GM18526 (cell line): ENCODE results near the gene CYP2A7.
"Not testable (repeated sequence)": the region's sequence is repeated elsewhere in the genome, so short reads cannot be mapped to it uniquely, and the experiment has no call there.

Source experiments
- POLR2A ChIP-seq: IDR thresholded peaks from 3 replicates; pipeline ENCODE4 v1.6.1; 2011; ENCODE audit not compliant: insufficient read length; ENCODE audit errors: extremely low read depth

The CYP2A7 gene

DNA sequence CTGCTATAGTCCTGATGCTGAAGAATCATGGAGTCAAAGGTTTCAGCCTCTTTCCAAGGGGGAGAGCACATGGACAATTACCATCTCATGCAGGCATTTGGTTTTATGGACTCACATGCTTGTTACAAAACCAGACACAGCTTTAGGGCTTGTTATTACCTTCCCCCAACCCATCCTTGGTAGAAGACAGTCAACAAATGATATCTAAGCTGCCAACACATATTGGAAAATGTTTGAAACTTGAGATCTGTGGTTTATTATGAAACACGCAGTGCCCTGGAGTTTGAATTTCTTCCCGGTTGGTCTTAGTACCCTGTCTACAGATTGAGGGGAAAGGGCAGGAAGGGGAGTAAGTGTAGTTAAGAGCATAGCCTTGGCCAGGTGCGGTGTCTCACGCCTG is 19.2 kb downstream of the CYP2A7 start:
- TF ChIP-seq POLR2A = no peak

DNA sequence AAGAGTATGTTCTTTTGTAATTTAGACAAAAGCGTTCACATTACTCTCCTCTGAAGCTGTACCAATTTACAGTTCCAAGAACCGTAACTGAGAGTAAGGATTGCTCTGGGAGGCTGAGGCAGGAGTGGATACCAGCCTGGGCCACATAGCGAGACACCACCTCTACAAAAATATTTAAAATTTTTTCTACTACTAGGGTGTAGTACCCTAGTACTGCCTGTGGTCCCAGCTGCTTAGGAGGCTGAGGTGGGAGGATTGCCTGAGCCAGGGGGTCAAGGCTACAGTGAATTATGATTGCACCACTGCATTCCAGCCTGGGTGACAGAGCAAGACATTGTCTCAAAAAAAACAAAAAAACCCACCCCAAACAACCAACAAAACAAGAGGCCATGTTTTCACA is 19.7 kb downstream of the CYP2A7 start:
- no peak for TF ChIP-seq POLR2A

DNA sequence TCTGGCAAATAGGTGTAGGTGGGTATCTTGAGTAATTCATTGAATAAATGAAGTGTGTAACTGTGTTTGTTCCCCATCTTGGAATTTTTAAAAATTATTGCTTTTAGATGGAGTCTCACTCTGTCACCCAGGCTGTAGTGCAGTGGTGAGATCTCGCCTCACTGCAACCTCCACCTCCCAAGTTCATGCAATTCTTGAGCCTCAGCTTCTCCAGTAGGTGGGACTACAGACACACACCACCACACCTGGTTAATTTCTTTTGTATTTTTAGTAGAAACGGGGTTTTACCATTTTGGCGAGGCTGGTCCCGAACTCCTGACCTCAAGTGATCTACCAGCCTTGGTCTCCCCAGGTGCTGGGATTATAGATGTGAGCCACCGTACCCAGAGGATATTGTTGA is 23.9 kb downstream of the CYP2A7 start:
- TF ChIP-seq POLR2A = no peak

DNA sequence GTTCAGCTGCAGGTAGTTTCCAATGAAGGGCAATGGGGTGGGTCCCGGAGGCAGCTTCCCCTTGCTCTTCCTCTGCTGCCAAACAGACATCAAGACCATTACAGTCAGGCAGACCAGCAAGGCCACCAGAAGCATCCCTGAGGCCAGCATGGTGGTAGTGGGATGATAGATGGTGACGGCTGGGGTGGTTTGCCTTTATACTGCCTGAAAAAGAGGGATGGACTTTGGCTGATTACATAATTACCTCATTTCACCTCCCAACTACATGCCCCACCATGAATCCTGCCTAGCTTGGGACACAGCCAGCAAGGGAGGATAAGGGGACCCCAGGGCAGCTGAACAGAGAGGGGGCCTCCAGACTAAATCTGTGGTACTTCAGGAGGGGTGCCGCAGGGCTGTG is 31.8 kb downstream of the CYP2A7 start, which contains the start of gene CYP2A6:
Gene CYP2A6 (minus strand): TSS at position 171 of the 400 bp plus-strand sequence. CDS start 21 bp downstream, at position 150.
- TF ChIP-seq POLR2A = not testable (repeated sequence)

DNA sequence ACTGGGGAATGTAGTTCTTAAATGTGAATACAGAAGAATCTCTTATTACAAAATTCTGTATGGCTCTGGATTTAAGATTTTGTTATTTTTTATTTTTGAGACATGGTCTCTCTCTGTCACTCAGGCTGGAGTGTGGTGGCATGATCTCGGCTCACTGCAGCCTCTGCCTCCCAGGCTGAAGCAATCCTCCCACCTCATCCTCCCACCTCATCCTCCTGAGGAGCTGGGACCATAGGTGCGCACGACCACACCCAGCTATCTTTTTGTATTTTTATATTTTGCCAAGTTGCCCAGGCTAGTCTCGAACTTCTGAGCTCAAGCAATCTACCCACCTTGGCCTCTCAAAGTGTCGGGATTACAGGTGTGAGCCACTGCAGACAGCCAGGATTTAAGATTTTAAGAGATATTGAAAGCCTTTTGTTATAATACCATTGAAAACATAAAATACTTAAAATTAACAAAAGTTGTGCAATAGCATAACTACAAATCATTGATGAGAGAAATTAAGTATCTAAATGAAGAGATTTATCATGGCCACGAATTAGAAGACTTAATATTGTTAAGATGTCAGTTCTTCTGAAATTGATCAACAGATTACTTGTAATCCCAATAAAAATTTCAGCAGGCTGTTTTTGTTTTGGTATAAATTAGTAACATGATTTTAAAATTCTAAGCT is 45.1 kb downstream of the CYP2A7 start:
- TF ChIP-seq POLR2A = no peak

DNA sequence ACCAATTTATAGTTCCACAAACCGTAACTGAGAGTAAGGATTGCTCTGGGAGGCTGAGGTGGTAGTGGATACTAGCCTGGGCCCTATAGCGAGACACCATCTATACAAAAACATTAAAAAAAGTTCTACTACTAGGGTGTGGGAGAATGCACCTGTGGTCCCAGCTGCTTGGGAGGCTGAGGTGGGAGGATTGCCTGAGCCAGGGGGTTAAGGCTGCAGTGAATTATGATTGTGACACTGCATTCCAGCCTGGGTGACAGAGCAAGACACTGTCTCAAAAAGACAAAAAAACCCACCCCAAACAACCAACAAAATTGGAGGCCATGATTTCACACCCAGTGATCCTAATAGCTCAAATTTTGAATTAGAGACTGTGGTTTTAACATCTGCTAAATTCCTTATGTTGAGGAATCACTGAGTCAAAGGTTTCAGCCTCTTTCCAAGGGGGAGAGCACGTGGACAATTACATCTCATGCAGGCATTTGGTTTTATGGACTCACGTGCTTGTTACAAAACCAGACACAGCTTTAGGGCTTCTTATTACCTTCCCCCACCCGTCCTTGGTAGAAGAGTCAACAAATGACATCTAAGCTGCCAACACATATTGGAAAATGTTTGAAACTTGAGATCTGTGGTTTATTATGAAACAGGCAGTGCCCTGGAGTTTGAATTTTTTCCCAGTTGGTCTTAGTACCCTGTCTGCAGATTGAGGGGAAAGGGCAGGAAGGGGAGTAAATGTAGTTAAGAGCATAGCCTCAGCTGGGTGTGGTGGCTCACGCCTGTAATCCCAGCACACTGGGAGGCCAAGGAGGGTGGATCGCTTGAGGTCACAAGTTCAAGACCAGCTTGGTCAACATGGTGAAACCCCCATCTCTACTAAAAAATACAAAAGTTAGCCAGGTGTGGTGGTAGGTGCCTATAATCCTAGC is 50.3 kb downstream of the CYP2A7 start:
- TF ChIP-seq POLR2A = no peak

DNA sequence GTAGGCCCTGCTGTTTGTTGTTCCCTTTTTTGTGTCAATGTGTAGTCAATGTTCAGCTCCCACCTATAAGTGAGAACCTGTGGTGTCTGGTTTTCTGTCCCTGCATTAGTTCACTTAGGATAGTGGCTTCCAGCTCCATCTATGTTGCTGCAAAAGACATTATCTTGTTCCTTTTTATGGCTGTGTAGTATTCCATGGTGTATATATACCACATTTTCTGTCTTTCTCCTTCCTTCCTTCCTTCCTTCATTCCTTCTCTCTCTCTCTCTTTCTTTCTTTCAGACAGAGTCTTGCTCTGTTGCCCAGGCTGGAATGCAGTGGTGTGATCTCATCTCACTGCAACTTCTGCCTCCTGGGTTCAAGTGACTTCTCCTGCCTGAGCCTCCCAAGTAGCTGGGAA is 52.8 kb downstream of the CYP2A7 start:
- TF ChIP-seq POLR2A = no peak

DNA sequence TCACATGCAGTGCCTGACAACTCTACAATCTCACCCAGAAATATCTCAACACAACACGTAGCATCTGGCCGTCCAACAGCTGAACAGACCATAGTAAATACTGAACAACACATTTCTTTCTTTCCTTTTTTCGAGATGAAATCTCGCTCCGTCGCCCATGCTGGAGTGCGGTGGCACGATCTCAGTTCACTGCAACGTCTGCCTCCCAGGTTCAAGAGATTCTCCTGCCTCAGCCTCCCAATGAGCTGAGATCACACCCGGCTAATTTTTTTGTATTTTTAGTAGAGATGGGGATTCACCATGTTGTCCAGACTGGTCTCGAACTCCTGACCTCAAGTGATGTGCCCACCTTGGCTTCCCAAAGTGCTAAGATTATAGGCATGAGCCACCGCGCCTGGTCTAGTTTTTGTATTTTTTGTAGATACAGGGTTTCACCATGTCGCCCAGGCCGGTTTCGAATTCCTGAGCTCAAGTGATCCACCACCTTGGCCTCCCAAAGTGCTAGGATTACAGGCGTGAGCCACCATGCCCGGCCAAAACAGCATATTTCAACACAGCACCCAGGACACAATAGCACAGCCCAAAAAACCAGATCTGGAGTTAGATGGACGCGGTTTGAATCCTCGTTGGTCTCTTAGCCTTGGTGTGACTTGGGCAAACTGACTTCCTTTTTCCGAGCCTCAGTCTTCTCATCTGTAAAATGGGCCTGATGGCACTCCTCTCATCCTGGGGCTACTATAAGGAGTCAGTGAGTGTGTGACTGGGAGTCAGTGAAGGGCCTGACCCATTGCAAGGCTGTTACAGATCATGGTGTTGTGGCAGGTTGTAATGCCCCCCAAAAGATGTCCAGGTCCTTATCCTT is 54.4 kb downstream of the CYP2A7 start:
- TF ChIP-seq POLR2A = no peak
